ENCODE data around the gene DLG2. TPM values are rescaled to one million over a fixed set of nuclear protein-coding genes. Genes with fewer than 3 reads are reported as not detected.

Gene DLG2
- total and polyA plus RNA-seq, 2 of the 8 experiments (the other 6 are each of a cell fraction or from before 2014, with no cell fraction given) = 1.7 to 14.3 TPM

DNA sequence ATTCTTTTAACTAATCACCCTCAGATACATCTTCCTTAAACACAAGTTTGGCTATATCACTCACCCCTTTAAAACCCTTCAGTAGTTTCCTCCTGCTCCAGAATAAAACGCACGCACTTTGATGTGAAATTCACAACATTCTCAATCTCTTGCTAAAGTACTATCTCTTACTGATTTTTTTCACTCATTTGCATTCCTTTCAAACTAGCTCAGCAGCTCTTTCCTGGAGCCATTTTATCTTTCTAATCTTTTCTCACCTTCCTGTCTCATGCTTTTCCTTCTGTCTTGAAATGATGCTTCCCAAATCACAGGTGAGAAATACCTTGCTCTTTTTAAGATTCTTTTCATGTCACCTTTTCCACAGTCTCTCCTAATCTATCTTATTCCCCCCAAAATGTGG, 1074.4 kb downstream of the DLG2 start (continued):
- TF ChIP-seq, protein P1, sequence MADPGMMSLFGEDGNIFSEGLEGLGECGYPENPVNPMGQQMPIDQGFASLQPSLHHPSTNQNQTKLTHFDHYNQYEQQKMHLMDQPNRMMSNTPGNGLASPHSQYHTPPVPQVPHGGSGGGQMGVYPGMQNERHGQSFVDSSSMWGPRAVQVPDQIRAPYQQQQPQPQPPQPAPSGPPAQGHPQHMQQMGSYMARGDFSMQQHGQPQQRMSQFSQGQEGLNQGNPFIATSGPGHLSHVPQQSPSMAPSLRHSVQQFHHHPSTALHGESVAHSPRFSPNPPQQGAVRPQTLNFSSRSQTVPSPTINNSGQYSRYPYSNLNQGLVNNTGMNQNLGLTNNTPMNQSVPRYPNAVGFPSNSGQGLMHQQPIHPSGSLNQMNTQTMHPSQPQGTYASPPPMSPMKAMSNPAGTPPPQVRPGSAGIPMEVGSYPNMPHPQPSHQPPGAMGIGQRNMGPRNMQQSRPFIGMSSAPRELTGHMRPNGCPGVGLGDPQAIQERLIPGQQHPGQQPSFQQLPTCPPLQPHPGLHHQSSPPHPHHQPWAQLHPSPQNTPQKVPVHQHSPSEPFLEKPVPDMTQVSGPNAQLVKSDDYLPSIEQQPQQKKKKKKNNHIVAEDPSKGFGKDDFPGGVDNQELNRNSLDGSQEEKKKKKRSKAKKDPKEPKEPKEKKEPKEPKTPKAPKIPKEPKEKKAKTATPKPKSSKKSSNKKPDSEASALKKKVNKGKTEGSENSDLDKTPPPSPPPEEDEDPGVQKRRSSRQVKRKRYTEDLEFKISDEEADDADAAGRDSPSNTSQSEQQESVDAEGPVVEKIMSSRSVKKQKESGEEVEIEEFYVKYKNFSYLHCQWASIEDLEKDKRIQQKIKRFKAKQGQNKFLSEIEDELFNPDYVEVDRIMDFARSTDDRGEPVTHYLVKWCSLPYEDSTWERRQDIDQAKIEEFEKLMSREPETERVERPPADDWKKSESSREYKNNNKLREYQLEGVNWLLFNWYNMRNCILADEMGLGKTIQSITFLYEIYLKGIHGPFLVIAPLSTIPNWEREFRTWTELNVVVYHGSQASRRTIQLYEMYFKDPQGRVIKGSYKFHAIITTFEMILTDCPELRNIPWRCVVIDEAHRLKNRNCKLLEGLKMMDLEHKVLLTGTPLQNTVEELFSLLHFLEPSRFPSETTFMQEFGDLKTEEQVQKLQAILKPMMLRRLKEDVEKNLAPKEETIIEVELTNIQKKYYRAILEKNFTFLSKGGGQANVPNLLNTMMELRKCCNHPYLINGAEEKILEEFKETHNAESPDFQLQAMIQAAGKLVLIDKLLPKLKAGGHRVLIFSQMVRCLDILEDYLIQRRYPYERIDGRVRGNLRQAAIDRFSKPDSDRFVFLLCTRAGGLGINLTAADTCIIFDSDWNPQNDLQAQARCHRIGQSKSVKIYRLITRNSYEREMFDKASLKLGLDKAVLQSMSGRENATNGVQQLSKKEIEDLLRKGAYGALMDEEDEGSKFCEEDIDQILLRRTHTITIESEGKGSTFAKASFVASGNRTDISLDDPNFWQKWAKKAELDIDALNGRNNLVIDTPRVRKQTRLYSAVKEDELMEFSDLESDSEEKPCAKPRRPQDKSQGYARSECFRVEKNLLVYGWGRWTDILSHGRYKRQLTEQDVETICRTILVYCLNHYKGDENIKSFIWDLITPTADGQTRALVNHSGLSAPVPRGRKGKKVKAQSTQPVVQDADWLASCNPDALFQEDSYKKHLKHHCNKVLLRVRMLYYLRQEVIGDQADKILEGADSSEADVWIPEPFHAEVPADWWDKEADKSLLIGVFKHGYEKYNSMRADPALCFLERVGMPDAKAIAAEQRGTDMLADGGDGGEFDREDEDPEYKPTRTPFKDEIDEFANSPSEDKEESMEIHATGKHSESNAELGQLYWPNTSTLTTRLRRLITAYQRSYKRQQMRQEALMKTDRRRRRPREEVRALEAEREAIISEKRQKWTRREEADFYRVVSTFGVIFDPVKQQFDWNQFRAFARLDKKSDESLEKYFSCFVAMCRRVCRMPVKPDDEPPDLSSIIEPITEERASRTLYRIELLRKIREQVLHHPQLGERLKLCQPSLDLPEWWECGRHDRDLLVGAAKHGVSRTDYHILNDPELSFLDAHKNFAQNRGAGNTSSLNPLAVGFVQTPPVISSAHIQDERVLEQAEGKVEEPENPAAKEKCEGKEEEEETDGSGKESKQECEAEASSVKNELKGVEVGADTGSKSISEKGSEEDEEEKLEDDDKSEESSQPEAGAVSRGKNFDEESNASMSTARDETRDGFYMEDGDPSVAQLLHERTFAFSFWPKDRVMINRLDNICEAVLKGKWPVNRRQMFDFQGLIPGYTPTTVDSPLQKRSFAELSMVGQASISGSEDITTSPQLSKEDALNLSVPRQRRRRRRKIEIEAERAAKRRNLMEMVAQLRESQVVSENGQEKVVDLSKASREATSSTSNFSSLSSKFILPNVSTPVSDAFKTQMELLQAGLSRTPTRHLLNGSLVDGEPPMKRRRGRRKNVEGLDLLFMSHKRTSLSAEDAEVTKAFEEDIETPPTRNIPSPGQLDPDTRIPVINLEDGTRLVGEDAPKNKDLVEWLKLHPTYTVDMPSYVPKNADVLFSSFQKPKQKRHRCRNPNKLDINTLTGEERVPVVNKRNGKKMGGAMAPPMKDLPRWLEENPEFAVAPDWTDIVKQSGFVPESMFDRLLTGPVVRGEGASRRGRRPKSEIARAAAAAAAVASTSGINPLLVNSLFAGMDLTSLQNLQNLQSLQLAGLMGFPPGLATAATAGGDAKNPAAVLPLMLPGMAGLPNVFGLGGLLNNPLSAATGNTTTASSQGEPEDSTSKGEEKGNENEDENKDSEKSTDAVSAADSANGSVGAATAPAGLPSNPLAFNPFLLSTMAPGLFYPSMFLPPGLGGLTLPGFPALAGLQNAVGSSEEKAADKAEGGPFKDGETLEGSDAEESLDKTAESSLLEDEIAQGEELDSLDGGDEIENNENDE (IDR thresholded peaks at IDR 0.05; ENCODE audit: insufficient replicate concordance, low read length) = no peak
